Smooth muscle cell (in vitro differentiated cells): ENCODE data around the gene SLC25A39. TPM values are rescaled to one million over a fixed set of nuclear protein-coding genes. Genes with fewer than 3 reads are reported as not detected.
"Not testable (repeated sequence)": the region's sequence is repeated elsewhere in the genome, so short reads cannot be mapped to it uniquely, and the experiment has no call there.

Experiments used
- DNase-seq: peaks from one replicate; lab custom pipeline; 2025; ENCODE audit not compliant: unreplicated experiment; lab: John Stamatoyannopoulos, UW
- H2AFZ ChIP-seq: fragments of 200-600 bp; sonication (generic); 2 replicates; pipeline ENCODE4 v1.6.0; 2016; ENCODE audit warnings: antibody characterized with exemption, low read depth, mild to moderate bottlenecking
- H3F3A ChIP-seq: fragments of 200-600 bp; sonication (generic); 2 replicates; pipeline ENCODE4 v1.6.0; 2017; ENCODE audit warnings: antibody characterized with exemption, low read depth
- H3K27ac ChIP-seq: fragments of 200-600 bp; sonication (generic); 2 replicates; pipeline ENCODE4 v1.5.1; 2016; ENCODE audit warnings: low read depth, mild to moderate bottlenecking
- H3K27me3 ChIP-seq: fragments of 200-600 bp; sonication (generic); 2 replicates; pipeline ENCODE4 v1.6.1; 2016; ENCODE audit warnings: low read depth, mild to moderate bottlenecking
- H3K36me3 ChIP-seq: fragments of 200-600 bp; sonication (generic); 2 replicates; pipeline ENCODE4 v1.5.1; 2016; ENCODE audit warnings: low read depth
- H3K4me1 ChIP-seq: fragments of 200-600 bp; sonication (generic); 2 replicates; pipeline ENCODE4 v1.5.1; 2016; ENCODE audit warnings: low read depth
- H3K4me2 ChIP-seq: fragments of 200-600 bp; sonication (generic); 2 replicates; pipeline ENCODE4 v1.6.0; 2016; ENCODE audit warnings: mild to moderate bottlenecking
- H3K4me3 ChIP-seq: fragments of 200-600 bp; sonication (generic); 2 replicates; pipeline ENCODE4 v1.5.1; 2016; ENCODE audit warnings: mild to moderate bottlenecking
- H3K79me2 ChIP-seq: fragments of 200-600 bp; sonication (generic); 2 replicates; pipeline ENCODE4 v1.6.0; 2016; ENCODE audit warnings: low read depth, mild to moderate bottlenecking
- H3K9ac ChIP-seq: fragments of 200-600 bp; sonication (generic); 2 replicates; pipeline ENCODE4 v1.6.0; 2016; ENCODE audit warnings: low read depth
- H3K9me3 ChIP-seq: fragments of 200-600 bp; sonication (generic); replicated peaks from 2 replicates; pipeline ENCODE4 v1.5.1; 2016; ENCODE audit warnings: low read depth
- H4K20me1 ChIP-seq: fragments of 200-600 bp; sonication (generic); 2 replicates; pipeline ENCODE4 v1.6.0; 2016; ENCODE audit warnings: low read depth
- WGBS: methylation state at CpG from one replicate; pipeline ENCODE4 v1.1.7; 2016; ENCODE audit warnings: low lambda C conversion rate; 5-methylcytosine and 5-hydroxymethylcytosine counted together
- polyA plus RNA-seq: library from polyadenylated mRNA; unstranded; fragments of >200 nt; fragmentation: Nextera tagmentation; extraction: Ambion mirVana; gene quantifications from 2 replicates; pipeline ENCODE4 v1.2.1, GENCODE V29; 2016
- total RNA-seq: library from RNA; depleted of rRNA; stranded (reverse); fragments of >200 nt; gene quantifications from 2 replicates; pipeline ENCODE4 v1.2.3, GENCODE V29; 2014
- TF ChIP-seq, protein P1 (sequence below): fragments of 200-600 bp; sonication (generic); IDR thresholded peaks from 2 replicates; pipeline ENCODE4 v1.5.1; 2017; ENCODE audit warnings: borderline replicate concordance, mild to moderate bottlenecking, antibody characterized with exemption; ENCODE audit not compliant: insufficient read depth, poor library complexity, severe bottlenecking

The SLC25A39 gene, protein sequence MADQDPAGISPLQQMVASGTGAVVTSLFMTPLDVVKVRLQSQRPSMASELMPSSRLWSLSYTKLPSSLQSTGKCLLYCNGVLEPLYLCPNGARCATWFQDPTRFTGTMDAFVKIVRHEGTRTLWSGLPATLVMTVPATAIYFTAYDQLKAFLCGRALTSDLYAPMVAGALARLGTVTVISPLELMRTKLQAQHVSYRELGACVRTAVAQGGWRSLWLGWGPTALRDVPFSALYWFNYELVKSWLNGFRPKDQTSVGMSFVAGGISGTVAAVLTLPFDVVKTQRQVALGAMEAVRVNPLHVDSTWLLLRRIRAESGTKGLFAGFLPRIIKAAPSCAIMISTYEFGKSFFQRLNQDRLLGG
- 62.6 and 106 TPM in 2 replicates for total RNA-seq
- 147 and 169 TPM in 2 replicates for polyA plus RNA-seq

DNA sequence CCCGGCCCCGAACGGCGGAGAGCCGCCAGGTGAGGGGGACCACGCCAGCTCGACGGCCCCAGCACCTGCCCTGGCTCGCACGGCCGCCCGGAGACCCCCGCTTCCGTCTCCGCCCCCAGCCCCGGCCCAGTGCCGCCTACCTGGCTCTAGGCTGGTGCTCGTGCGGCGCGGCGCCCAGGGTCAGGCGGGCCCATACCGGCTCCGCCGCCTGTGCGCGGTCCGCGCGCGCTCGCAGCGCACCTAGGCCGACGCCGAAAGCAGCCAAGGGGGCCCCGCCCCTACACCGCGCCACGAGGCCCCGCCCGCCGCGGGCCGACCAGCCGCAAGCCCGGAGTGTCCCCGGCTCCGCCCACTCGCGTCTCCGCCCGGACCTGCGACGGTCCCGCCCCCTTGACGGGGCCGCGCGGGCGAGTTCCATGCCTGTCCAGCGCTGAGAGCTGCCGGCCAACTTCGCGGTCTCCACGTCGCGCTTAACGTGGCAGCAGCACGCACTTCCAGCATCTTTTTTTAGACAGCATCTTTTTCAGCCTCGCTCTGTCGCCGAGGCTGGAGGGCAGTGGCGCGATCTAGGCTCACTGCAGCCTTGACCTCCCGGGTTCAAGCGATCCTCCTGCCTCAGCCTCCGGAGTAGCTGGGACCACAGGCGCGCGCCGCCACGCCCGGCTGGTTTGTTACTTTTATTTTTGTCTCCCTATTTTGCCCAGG lies at the start of gene SLC25A39:
Gene SLC25A39 (minus strand): TSS at position 253 of the 705 bp plus-strand sequence. CDS start 1,261 bp downstream, outside the sequence.
- H3K9ac ChIP-seq: peak within 1 kb of the TSS; percentile 81
- H3K4me1 ChIP-seq: peaks cover 12% of the 10 kb centered on the region
- H3F3A ChIP-seq: peaks cover 3% of the 10 kb centered on the region
- peak within 1 kb of the TSS; percentile 82 for H3K4me3 ChIP-seq
- H3K27me3 ChIP-seq: no peaks in the 10 kb centered on the region
- H4K20me1 ChIP-seq: peaks cover 6% of the 10 kb centered on the region
- H3K79me2 ChIP-seq: peaks cover 16% of the 10 kb centered on the region
- TF ChIP-seq, protein P1, sequence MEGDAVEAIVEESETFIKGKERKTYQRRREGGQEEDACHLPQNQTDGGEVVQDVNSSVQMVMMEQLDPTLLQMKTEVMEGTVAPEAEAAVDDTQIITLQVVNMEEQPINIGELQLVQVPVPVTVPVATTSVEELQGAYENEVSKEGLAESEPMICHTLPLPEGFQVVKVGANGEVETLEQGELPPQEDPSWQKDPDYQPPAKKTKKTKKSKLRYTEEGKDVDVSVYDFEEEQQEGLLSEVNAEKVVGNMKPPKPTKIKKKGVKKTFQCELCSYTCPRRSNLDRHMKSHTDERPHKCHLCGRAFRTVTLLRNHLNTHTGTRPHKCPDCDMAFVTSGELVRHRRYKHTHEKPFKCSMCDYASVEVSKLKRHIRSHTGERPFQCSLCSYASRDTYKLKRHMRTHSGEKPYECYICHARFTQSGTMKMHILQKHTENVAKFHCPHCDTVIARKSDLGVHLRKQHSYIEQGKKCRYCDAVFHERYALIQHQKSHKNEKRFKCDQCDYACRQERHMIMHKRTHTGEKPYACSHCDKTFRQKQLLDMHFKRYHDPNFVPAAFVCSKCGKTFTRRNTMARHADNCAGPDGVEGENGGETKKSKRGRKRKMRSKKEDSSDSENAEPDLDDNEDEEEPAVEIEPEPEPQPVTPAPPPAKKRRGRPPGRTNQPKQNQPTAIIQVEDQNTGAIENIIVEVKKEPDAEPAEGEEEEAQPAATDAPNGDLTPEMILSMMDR: no peak
- peak within 1 kb of the TSS; percentile 74 for H2AFZ ChIP-seq
- DNase-seq: peak; percentile 85
- H3K4me2 ChIP-seq: peak within 1 kb of the TSS; percentile 98
- H3K36me3 ChIP-seq: no peaks in the 10 kb centered on the region
- WGBS: 1% methylated on average over 33 of the region's 85 CpGs
- H3K9me3 ChIP-seq: no peaks in the 10 kb centered on the region
- peak within 1 kb of the TSS; percentile 84 for H3K27ac ChIP-seq

DNA sequence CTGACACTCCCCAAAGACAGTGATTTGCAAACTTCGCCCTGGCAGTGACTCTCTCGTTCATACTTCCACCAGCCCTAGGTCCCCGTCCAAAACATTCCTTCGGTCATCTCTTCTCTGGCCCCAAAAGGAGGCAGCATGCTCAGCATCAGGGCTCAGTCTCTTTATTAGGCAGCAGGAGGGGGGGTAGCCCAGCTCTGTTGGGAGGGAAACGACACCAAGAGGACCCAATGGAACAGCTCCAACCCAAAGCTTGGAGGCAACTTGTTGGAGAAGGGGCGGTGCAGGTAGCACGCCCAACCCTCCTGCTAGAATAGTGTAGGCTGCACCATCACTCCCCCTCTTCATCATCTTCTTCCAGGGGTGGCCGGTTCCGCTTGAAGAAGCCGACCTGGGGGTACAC lies 47.4 kb upstream of the SLC25A39 start:
- peaks cover 4% of the 10 kb centered on the region for H3K27me3 ChIP-seq
- H3K4me2 ChIP-seq: no peak overlapping the region
- H2AFZ ChIP-seq: no peak overlapping the region
- no peak overlapping the region for H3K4me3 ChIP-seq
- no peaks in the 10 kb centered on the region for H3K9me3 ChIP-seq
- no peak overlapping the region for H3K9ac ChIP-seq
- H3K4me1 ChIP-seq: no peaks in the 10 kb centered on the region
- WGBS: 82% methylated on average over 10 of the region's 10 CpGs
- no peaks in the 10 kb centered on the region for H3K36me3 ChIP-seq
- H3K79me2 ChIP-seq: no peaks in the 10 kb centered on the region
- DNase-seq: no peak
- no peaks in the 10 kb centered on the region for H4K20me1 ChIP-seq
- TF ChIP-seq, protein P1: no peak
- H3F3A ChIP-seq: no peaks in the 10 kb centered on the region
- H3K27ac ChIP-seq: no peak overlapping the region

DNA sequence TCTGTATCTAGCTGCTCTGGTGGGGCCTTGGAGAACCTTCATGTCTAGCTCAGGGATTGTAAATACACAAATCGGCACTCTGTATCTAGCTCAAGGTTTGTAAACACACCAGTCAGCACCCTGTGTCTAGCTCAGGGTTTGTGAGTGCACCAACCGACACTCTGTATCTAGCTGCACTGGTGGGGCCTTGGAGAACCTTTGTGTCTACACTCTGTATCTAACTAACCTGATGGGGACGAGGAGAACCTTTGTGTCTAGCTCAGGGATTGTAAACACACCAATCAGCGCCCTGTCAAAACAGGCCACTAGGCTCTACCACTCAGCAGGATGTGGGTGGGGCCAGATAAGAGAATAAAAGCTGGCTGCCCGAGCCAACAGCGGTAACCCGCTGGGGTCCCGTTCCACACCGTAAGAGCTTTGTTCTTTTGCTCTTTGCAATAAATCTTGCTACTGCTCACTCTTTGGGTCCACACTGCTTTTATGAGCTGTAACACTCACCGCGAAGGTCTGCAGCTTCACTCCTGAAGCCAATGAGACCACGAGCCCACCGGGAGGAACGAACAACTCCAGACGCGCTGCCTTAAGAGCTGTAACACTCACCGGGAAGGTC lies 44.9 kb upstream of the SLC25A39 start:
- 66% methylated on average over 17 of the region's 17 CpGs for whole genome bisulfite sequencing
- H3K4me2 ChIP-seq, H3K9ac ChIP-seq, H2AFZ ChIP-seq, H4K20me1 ChIP-seq, H3K79me2 ChIP-seq, DNase-seq, H3F3A ChIP-seq, H3K27me3 ChIP-seq, H3K27ac ChIP-seq, H3K4me1 ChIP-seq, H3K36me3 ChIP-seq, H3K4me3 ChIP-seq, H3K9me3 ChIP-seq: not testable (repeated sequence)

DNA sequence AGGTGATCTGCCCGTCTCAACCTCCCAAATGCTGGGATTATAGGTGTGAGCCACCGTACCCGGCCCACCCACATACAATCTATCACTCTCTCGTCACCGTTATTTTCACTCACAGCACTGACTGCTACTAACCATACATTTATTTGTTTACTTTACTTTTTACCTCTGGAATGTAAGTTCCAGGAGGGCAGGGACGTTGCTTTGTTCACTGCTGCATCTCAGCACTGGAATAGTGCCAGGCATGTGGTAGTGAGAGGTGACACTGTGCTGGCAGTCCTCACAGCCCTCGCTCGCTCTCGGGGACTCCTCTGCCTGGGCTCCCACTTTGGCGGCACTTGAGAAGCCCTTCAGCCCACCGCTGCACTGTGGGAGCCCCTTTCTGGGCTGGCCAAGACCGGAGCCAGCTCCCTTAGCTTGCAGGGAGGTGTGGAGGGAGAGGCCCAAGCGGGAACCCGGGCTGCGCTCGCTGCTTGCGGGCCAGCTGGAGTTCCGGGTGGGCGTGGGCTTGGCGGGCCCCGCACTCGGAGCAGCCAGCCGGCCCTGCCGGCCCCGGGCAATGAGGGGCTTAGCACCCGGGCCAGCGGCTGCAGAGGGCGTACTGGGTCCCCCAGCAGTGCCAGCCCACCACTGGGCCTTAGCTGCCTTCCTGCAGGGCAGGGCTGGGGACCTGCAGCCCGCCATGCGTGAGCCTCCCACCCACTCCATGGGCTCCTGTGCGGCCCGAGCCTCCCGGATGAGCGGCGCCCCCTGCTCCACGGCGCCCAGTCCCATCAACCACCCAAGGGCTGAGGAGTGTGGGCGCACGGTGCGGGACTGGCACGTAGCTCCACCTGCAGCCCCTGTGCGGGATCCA lies 44.0 kb upstream of the SLC25A39 start:
- WGBS: 97% methylated on average over 41 of the region's 42 CpGs
- H3K27me3 ChIP-seq, H2AFZ ChIP-seq, H3K4me1 ChIP-seq, H3K79me2 ChIP-seq, H3F3A ChIP-seq, H3K36me3 ChIP-seq, H4K20me1 ChIP-seq, H3K9ac ChIP-seq, H3K4me2 ChIP-seq, H3K27ac ChIP-seq, H3K4me3 ChIP-seq, H3K9me3 ChIP-seq, DNase-seq: not testable (repeated sequence)
